Activated CD4-positive, alpha-beta T cell treated with anti-CD3 and anti-CD28 coated beads, Interleukin-2, amount 10 ng/mL, durations not matched to agents 7 days and 5 days (primary cell): ENCODE data around the gene PLK4. TPM values are rescaled to one million over a fixed set of nuclear protein-coding genes. Genes with fewer than 3 reads are reported as not detected.
A peak's percentile ranks its signal among the peaks of the same experiment; 100 is the strongest.
"Not testable (repeated sequence)": the region's sequence is repeated elsewhere in the genome, so short reads cannot be mapped to it uniquely, and the experiment has no call there.

Experiments
- CTCF ChIA-PET: fragments of 350-600 bp; sonication (Branson Sonifier 250); formaldehyde crosslinking; loops from one replicate; lab custom pipeline; 2021; ENCODE audit warnings: antibody characterized with exemption; lab: Charles Lee
- POLR2A ChIA-PET: fragments of 350-600 bp; sonication (Branson Sonifier 250); formaldehyde crosslinking; loops from one replicate; lab custom pipeline; 2021; ENCODE audit warnings: antibody characterized with exemption; lab: Charles Lee
- DNase-seq: peaks from one replicate; pipeline ENCODE4 v3.0.0-alpha.2; 2020
- H3K27ac Mint-ChIP-seq: one replicate; pipeline ENCODE4 v1.8.0; 2021; ENCODE audit warnings: mild to moderate bottlenecking, moderate library complexity, mixed read lengths
- H3K27me3 Mint-ChIP-seq: one replicate; pipeline ENCODE4 v1.8.0; 2021; ENCODE audit warnings: mixed read lengths
- H3K36me3 Mint-ChIP-seq: one replicate; pipeline ENCODE4 v1.8.0; 2021; ENCODE audit warnings: low read depth, mixed read lengths
- H3K4me1 Mint-ChIP-seq: one replicate; pipeline ENCODE4 v1.8.0; 2021; ENCODE audit warnings: mixed read lengths
- H3K4me3 Mint-ChIP-seq: one replicate; pipeline ENCODE4 v1.8.0; 2021; ENCODE audit warnings: mild to moderate bottlenecking, moderate library complexity, mixed read lengths
- H3K9me3 Mint-ChIP-seq: one replicate; pipeline ENCODE4 v1.8.0; 2021; ENCODE audit warnings: mixed read lengths
- total RNA-seq, 2 experiments: library from RNA; stranded (reverse); gene quantifications; one replicate each; pipeline ENCODE4 v1.2.3, GENCODE V29; 2021

The PLK4 gene
- total RNA-seq, 2 experiments from 2014 or later: 51.3 to 61.4 TPM

DNA sequence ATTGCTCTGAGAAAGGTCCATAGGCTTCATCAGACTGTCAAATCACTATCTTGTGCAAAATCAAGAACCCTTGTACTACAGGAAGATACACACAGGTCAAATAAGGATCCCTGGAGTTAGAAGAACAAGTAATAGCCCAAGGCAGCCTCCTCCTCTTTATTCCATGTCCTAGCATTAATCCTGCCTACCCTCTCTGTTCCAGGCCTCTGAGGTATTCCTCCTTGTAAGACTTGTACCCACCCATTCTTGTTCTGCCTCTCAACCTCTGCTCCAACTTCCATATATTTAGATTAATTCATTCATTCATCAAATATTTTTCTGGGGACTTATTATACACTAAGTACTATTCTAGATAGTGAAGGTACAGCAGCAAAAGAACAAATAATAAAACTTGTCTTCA lies 10.4 kb upstream of the PLK4 start:
- Mint-ChIP-seq H3K27me3 (no peaks in the 10 kb centered on the region), H3K36me3 (peaks cover 4% of the 10 kb centered on the region), H3K4me3 (no peak overlapping the region), H3K4me1 (peaks cover 7% of the 10 kb centered on the region), H3K27ac (no peak overlapping the region), H3K9me3 (no peaks in the 10 kb centered on the region)
- DNase-seq: no peak
- ChIA-PET POLR2A (no interaction called here), CTCF (interaction anchor here (0.6 kb wide), 1 partner anchor 1482 kb away, joined by 3 read pairs; no protein-coding TSS in a partner anchor)

DNA sequence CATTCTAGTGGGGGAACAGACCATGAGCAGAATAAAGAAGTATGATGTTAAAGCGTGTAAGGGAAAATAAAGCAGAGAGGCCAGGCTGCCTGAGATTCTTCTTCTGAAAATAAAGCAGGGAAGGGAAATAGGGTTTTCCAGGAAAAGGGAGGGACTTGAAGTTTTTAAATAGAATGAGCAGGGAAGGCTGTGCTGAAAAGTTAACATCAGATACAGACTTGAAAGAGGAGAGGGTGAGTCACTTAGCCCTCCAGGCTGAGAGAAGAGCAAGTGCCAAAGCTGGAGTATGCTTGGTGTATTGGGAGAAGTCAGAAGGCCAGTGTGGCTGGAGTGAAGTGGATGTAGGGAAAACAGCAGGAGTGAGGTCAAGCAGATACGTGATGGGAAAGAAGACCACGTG lies 10.0 kb upstream of the PLK4 start:
- no peak overlapping the region for H3K4me3 Mint-ChIP-seq
- no peaks in the 10 kb centered on the region for H3K9me3 Mint-ChIP-seq
- DNase-seq: no peak
- H3K27ac Mint-ChIP-seq: no peak overlapping the region
- H3K27me3 Mint-ChIP-seq: no peaks in the 10 kb centered on the region
- CTCF ChIA-PET: no interaction called here
- H3K36me3 Mint-ChIP-seq: peaks cover 7% of the 10 kb centered on the region
- H3K4me1 Mint-ChIP-seq: peaks cover 7% of the 10 kb centered on the region
- POLR2A ChIA-PET: no interaction called here

DNA sequence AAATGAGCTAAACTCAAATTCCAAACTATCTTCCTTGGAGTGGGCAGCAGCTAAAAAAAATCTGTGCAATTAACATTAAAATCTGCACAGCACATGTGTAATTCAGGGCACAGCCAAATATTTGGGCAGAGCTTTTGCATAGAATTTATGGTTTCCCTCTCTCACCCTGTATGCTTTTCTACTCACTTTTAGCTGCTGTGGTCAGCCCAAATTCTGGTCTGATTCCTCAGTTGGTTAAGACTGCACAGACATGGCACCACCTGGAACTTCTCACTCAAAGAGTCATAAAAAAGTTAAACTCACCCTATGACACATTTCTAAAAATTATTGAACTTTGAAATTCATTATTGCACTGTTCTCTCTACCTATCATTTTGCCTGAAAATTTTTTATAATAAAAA lies 4.9 kb upstream of the PLK4 start:
- CTCF ChIA-PET: interaction anchor here (0.6 kb wide), 1 partner anchor 184 kb away, joined by 3 read pairs; no protein-coding TSS in a partner anchor

GRCh38 chr4:127881563-127881864 lies 821 bp downstream of the PLK4 start:
- peak overlapping the region; percentile 86 for H3K4me3 Mint-ChIP-seq
- peaks cover 39% of the 10 kb centered on the region for H3K36me3 Mint-ChIP-seq
- peak overlapping the region; percentile 95 for H3K27ac Mint-ChIP-seq
- POLR2A ChIA-PET: no interaction called here
- H3K4me1 Mint-ChIP-seq: peaks cover 54% of the 10 kb centered on the region
- H3K9me3 Mint-ChIP-seq: no peaks in the 10 kb centered on the region
- CTCF ChIA-PET: no interaction called here
- DNase-seq: no peak
- no peaks in the 10 kb centered on the region for H3K27me3 Mint-ChIP-seq

More for the DNA sequence above, 4.9 kb upstream of the PLK4 start:
- Mint-ChIP-seq H3K4me3 (no peak overlapping the region), H3K36me3 (peaks cover 10% of the 10 kb centered on the region), H3K27ac (no peak overlapping the region), H3K27me3 (no peaks in the 10 kb centered on the region), H3K4me1 (peaks cover 22% of the 10 kb centered on the region), H3K9me3 (no peaks in the 10 kb centered on the region)
- POLR2A ChIA-PET: no interaction called here
- no peak for DNase-seq

DNA sequence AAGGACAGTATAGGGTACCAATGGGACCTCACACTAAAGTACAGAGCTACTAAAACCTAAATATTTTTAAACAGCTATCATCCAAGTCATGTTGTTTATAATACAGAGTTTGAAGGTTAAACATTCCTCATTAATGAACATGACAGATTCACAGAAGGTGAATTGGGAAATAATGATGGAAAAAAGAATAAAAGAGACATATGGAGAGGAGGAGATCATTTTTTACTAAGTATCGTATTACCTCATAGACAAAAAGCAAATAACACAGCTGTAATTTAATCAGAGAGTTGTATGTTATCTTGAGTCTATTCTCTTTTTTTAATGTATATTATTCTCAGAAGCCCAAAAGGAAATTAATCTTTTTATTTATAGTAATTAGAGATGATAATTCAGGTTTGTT lies 7.9 kb downstream of the PLK4 start:
- Mint-ChIP-seq H3K36me3 (peaks cover 59% of the 10 kb centered on the region), H3K4me1 (peaks cover 30% of the 10 kb centered on the region), H3K4me3 (no peak overlapping the region), H3K27ac (no peak overlapping the region), H3K27me3 (no peaks in the 10 kb centered on the region), H3K9me3 (no peaks in the 10 kb centered on the region)
- POLR2A ChIA-PET: no interaction called here
- CTCF ChIA-PET: interaction anchor here (0.7 kb wide), 1 partner anchor 84 kb away, joined by 3 read pairs; no protein-coding TSS in a partner anchor
- DNase-seq: no peak

- no peak for DNase-seq
- Mint-ChIP-seq H3K9me3 (no peaks in the 10 kb centered on the region), H3K4me1 (peaks cover 33% of the 10 kb centered on the region), H3K27me3 (no peaks in the 10 kb centered on the region), H3K4me3 (no peak overlapping the region), H3K36me3 (peaks cover 54% of the 10 kb centered on the region), H3K27ac (no peak overlapping the region)
- ChIA-PET POLR2A (no interaction called here), CTCF (no interaction called here)
These were observed 9.2 kb downstream of the PLK4 start for GRCh38 chr4:127889903-127890302.

DNA sequence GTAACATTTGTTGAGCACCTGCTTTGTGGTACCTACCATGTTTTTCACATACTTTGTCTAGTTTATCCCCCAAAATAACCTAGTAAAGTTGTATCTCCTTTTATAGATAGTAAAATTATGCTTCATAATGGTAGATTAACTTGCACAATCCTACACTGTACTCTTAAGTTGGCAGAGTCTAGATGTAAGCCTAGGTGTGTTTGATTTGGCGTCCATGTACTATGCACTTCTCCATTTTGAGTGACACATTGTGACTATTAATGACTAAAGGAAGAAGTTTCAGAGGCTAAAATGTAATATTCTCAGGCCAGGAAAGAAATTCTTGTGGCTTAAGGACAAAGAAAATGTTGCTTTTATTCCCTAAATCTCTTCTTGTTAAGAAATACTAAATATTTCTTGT lies 15.4 kb downstream of the PLK4 start:
- no peak overlapping the region for H3K27ac Mint-ChIP-seq
- POLR2A ChIA-PET: no interaction called here
- no peaks in the 10 kb centered on the region for H3K27me3 Mint-ChIP-seq
- H3K36me3 Mint-ChIP-seq: peaks cover 56% of the 10 kb centered on the region
- H3K9me3 Mint-ChIP-seq: no peaks in the 10 kb centered on the region
- no peak for DNase-seq
- CTCF ChIA-PET: interaction anchor here (0.5 to 0.7 kb wide), 2 partner anchors 74 to 403 kb away, joined by 3 to 4 read pairs; no protein-coding TSS in a partner anchor
- H3K4me1 Mint-ChIP-seq: peaks cover 4% of the 10 kb centered on the region
- H3K4me3 Mint-ChIP-seq: no peak overlapping the region

DNA sequence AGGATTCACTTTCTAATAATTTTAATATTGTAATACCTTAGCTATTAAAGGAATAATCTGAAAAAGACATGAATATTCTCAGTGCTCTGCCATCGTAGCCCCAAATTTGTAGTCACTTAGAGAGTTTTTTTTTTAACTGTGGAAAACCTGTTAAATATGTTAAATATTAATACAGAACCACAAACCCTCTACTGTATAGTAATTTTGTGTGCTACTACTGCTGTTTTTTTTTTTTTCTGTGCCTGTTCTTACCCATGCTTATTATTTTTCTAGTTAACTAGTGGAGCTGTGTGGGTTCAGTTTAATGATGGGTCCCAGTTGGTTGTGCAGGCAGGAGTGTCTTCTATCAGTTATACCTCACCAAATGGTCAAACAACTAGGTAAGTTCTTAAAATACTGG lies 15.8 kb downstream of the PLK4 start:
- ChIA-PET POLR2A (no interaction called here), CTCF (interaction anchor here (0.5 to 0.7 kb wide), 2 partner anchors 74 to 403 kb away, joined by 3 to 4 read pairs; no protein-coding TSS in a partner anchor)
- no peaks in the 10 kb centered on the region for H3K27me3 Mint-ChIP-seq
- no peak overlapping the region for H3K4me3 Mint-ChIP-seq
- H3K36me3 Mint-ChIP-seq: peaks cover 57% of the 10 kb centered on the region
- no peak overlapping the region for H3K27ac Mint-ChIP-seq
- peaks cover 4% of the 10 kb centered on the region for H3K4me1 Mint-ChIP-seq
- DNase-seq: no peak
- no peaks in the 10 kb centered on the region for H3K9me3 Mint-ChIP-seq

- not testable (repeated sequence) for H3K9me3 Mint-ChIP-seq
These were observed 19.0 kb downstream of the PLK4 start for GRCh38 chr4:127899682-127900081.

GRCh38 chr4:127905029-127905428 lies 24.3 kb downstream of the PLK4 start:
- no peak for DNase-seq
- ChIA-PET CTCF (no interaction called here), POLR2A (no interaction called here)
- H3K9me3 Mint-ChIP-seq: no peaks in the 10 kb centered on the region
- no peak overlapping the region for H3K4me3 Mint-ChIP-seq
- peaks cover 17% of the 10 kb centered on the region for H3K36me3 Mint-ChIP-seq
- H3K27me3 Mint-ChIP-seq: no peaks in the 10 kb centered on the region
- no peaks in the 10 kb centered on the region for H3K4me1 Mint-ChIP-seq
- H3K27ac Mint-ChIP-seq: no peak overlapping the region

More at GRCh38 chr4:127899682-127900081, 19.0 kb downstream of the PLK4 start:
- DNase-seq, H3K27ac Mint-ChIP-seq, POLR2A ChIA-PET, H3K27me3 Mint-ChIP-seq, H3K4me1 Mint-ChIP-seq, H3K4me3 Mint-ChIP-seq, CTCF ChIA-PET: not testable (repeated sequence)
- peaks cover 50% of the 10 kb centered on the region for H3K36me3 Mint-ChIP-seq

DNA sequence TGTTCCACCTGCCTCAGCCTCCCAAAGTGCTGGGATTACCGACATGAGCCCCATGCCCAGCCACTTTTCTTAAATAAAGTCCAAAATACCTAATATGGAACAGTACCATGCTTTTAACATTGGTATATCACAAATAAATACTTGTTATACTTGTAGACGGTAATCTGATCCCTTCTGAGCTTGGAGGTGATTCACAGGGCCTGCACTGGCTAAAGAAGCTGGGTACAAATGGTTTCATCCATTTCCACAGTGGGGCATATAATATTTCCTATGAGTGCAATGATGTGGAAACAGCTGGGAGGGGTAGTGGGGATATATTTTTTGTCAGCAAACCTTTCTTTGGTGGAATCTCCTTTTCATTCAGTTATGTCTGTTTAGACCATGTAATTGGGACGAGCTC lies 35.8 kb downstream of the PLK4 start:
- ChIA-PET CTCF (interaction anchor here (0.7 kb wide), 1 partner anchor 20 kb away, joined by 3 read pairs; no protein-coding TSS in a partner anchor), POLR2A (no interaction called here)
- H3K36me3 Mint-ChIP-seq: peaks cover 16% of the 10 kb centered on the region
- H3K4me3 Mint-ChIP-seq: no peak overlapping the region
- no peaks in the 10 kb centered on the region for H3K4me1 Mint-ChIP-seq
- H3K27ac Mint-ChIP-seq: no peak overlapping the region
- H3K27me3 Mint-ChIP-seq: no peaks in the 10 kb centered on the region
- no peaks in the 10 kb centered on the region for H3K9me3 Mint-ChIP-seq
- no peak for DNase-seq

GRCh38 chr4:127917151-127917550 lies 36.5 kb downstream of the PLK4 start:
- ChIA-PET CTCF (interaction anchor here (0.7 kb wide), 1 partner anchor 20 kb away, joined by 3 read pairs; no protein-coding TSS in a partner anchor), POLR2A (no interaction called here)
- DNase-seq: no peak
- peaks cover 16% of the 10 kb centered on the region for H3K36me3 Mint-ChIP-seq
- H3K9me3 Mint-ChIP-seq: no peaks in the 10 kb centered on the region
- no peaks in the 10 kb centered on the region for H3K27me3 Mint-ChIP-seq
- no peak overlapping the region for H3K4me3 Mint-ChIP-seq
- H3K27ac Mint-ChIP-seq: no peak overlapping the region
- no peaks in the 10 kb centered on the region for H3K4me1 Mint-ChIP-seq

DNA sequence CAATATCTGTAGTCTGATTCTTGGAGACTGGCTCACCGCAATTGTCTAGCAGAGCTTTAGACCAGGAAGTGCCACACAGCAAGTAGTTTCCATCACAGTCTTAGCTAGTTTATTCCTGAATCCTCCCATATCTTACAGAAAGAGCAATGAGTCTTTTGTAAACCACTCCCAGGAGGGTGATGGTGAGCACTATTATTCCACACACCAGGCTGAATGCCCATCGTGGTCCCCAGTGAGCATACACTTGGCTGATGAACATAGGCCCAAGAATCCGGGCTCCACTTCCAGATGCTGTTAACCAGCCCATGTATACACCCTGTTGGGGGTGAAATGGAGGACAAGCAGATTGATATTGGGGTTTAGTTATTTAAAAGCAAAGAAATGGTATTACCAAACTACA lies 39.8 kb downstream of the PLK4 start:
- H3K27ac Mint-ChIP-seq: no peak overlapping the region
- CTCF ChIA-PET: no interaction called here
- peaks cover 26% of the 10 kb centered on the region for H3K36me3 Mint-ChIP-seq
- no peak for DNase-seq
- no peak overlapping the region for H3K4me3 Mint-ChIP-seq
- no peaks in the 10 kb centered on the region for H3K9me3 Mint-ChIP-seq
- POLR2A ChIA-PET: no interaction called here
- no peaks in the 10 kb centered on the region for H3K27me3 Mint-ChIP-seq
- H3K4me1 Mint-ChIP-seq: no peaks in the 10 kb centered on the region

GRCh38 chr4:127922226-127922625 lies 41.5 kb downstream of the PLK4 start:
- Mint-ChIP-seq H3K4me3 (no peak overlapping the region), H3K4me1 (no peaks in the 10 kb centered on the region), H3K27ac (no peak overlapping the region), H3K27me3 (no peaks in the 10 kb centered on the region), H3K36me3 (peaks cover 35% of the 10 kb centered on the region), H3K9me3 (no peaks in the 10 kb centered on the region)
- POLR2A ChIA-PET: no interaction called here
- CTCF ChIA-PET: no interaction called here
- DNase-seq: no peak
